HepG2 (cell line): ENCODE data around the gene ATP6V0D1. TPM values are rescaled to one million over a fixed set of nuclear protein-coding genes. Genes with fewer than 3 reads are reported as not detected.

Source experiments
- ADNP ChIP-seq: sonication (generic); formaldehyde crosslinking; IDR thresholded peaks from 2 replicates; pipeline ENCODE4 v1.4.0; 2020; ENCODE audit warnings: missing genetic modification reagents
- AKAP8 ChIP-seq: sonication (generic); formaldehyde crosslinking; IDR thresholded peaks from 2 replicates; pipeline ENCODE4 v1.5.1; 2020; ENCODE audit warnings: mild to moderate bottlenecking, missing genetic modification reagents
- MEF2D ChIP-seq: sonication (generic); formaldehyde crosslinking; IDR thresholded peaks from 2 replicates; pipeline ENCODE4 v1.5.1; 2020; ENCODE audit warnings: mild to moderate bottlenecking, missing genetic modification reagents
- MTA3 ChIP-seq: sonication (generic); formaldehyde crosslinking; IDR thresholded peaks from 2 replicates; pipeline ENCODE4 v1.4.0; 2020; ENCODE audit warnings: missing genetic modification reagents
- MXD3 ChIP-seq: IDR thresholded peaks from 2 replicates; pipeline ENCODE4 v1.6.1; 2016; ENCODE audit warnings: mild to moderate bottlenecking, missing biosample characterization, missing genetic modification reagents
- NKX3-1 ChIP-seq: sonication (generic); formaldehyde crosslinking; IDR thresholded peaks from 2 replicates; pipeline ENCODE4 v1.5.0; 2020; ENCODE audit warnings: missing genetic modification reagents
- PAXIP1 ChIP-seq: sonication (generic); formaldehyde crosslinking; conservative IDR thresholded peaks from 2 replicates; pipeline ENCODE4 v1.4.0; 2020; ENCODE audit warnings: mild to moderate bottlenecking, missing genetic modification reagents, moderate library complexity
- POGZ ChIP-seq: sonication (generic); formaldehyde crosslinking; IDR thresholded peaks from 2 replicates; pipeline ENCODE4 v1.4.0; 2020; ENCODE audit warnings: mild to moderate bottlenecking, missing genetic modification reagents
- SNAPC2 ChIP-seq: sonication (generic); formaldehyde crosslinking; IDR thresholded peaks from 2 replicates; pipeline ENCODE4 v1.8.1; 2022; ENCODE audit warnings: mild to moderate bottlenecking, missing genetic modification reagents
- WIZ ChIP-seq: sonication (generic); formaldehyde crosslinking; IDR thresholded peaks from 2 replicates; pipeline ENCODE4 v1.5.1; 2020; ENCODE audit warnings: mild to moderate bottlenecking, missing genetic modification reagents
- ZBTB33 ChIP-seq: sonication (generic); formaldehyde crosslinking; IDR thresholded peaks from 2 replicates; pipeline ENCODE4 v1.4.0; 2020; ENCODE audit warnings: missing genetic modification reagents
- ZNF430 ChIP-seq: sonication (generic); formaldehyde crosslinking; IDR thresholded peaks from 2 replicates; pipeline ENCODE4 v1.9.0; 2021; ENCODE audit warnings: mild to moderate bottlenecking, missing genetic modification reagents
- ZNF577 ChIP-seq: sonication (generic); formaldehyde crosslinking; IDR thresholded peaks from 2 replicates; pipeline ENCODE4 v1.4.0; 2020; ENCODE audit warnings: mild to moderate bottlenecking, low read depth, missing genetic modification reagents, borderline replicate concordance
- ZSCAN9 ChIP-seq: IDR thresholded peaks from 2 replicates; pipeline ENCODE4 v1.6.1; 2016; ENCODE audit warnings: borderline replicate concordance
- polyA plus RNA-seq, 8 experiments: library from polyadenylated mRNA; depleted of rRNA in 3 of 8; stranded (reverse) in 7 of 8; unstranded in 1 of 8; fragments of >200 nt; fragmentation: Illumina TruSeq in 4 of 8; extraction: Trizol in 4 of 8; gene quantifications; 2 replicates each; pipeline versions ENCODE4 v1.2.1 to v1.2.3, GENCODE V29; 2011 to 2016; ENCODE audit warnings: low read depth in 4 of 8, missing spikeins in 1 of 8, mixed read lengths in 1 of 8; ENCODE audit not compliant: insufficient read depth in 1 of 8
- total RNA-seq, 5 experiments: library from RNA; depleted of rRNA; stranded (reverse); fragments of >200 nt; fragmentation: Illumina TruSeq; extraction: Trizol; gene quantifications; 2 replicates each; pipeline ENCODE4 v1.2.3, GENCODE V29; 2016; ENCODE audit warnings: low read depth in 1 of 5
- TF ChIP-seq, protein P1 (sequence below), 2 experiments: IDR thresholded peaks; 2 replicates each; pipeline ENCODE4 v1.6.1; 2011 to 2012; ENCODE audit warnings: low read length in 2 of 2, borderline replicate concordance in 1 of 2, low read depth in 1 of 2, mild to moderate bottlenecking in 1 of 2, moderate library complexity in 1 of 2
- TF ChIP-seq, protein P2 (sequence below): fragments of 450-650 bp; IDR thresholded peaks from 2 replicates; pipeline ENCODE4 v1.6.1; 2017; ENCODE audit warnings: mild to moderate bottlenecking

The ATP6V0D1 gene
- total and polyA plus RNA-seq, 2 of the 13 experiments (the other 11 are each of a cell fraction or from before 2014, with no cell fraction given): 51.1 to 61.3 TPM

GRCh38 chr16:67480833-67481560, at the start of gene ATP6V0D1 (continued):
- peak; percentile 79 for TF ChIP-seq MXD3 (CRISPR knock-in tag)
- TF ChIP-seq MEF2D (CRISPR knock-in tag): no peak; the same call in 1 of the 2 replicates
- 0 out of 2 replicates have a peak, but pooled peaks have one; percentile 43 for TF ChIP-seq MTA3 (CRISPR knock-in tag)
- peak; percentile 62 for TF ChIP-seq ZNF430
- peak; percentile 94 for TF ChIP-seq SNAPC2 (CRISPR knock-in tag)
- TF ChIP-seq, protein P1, sequence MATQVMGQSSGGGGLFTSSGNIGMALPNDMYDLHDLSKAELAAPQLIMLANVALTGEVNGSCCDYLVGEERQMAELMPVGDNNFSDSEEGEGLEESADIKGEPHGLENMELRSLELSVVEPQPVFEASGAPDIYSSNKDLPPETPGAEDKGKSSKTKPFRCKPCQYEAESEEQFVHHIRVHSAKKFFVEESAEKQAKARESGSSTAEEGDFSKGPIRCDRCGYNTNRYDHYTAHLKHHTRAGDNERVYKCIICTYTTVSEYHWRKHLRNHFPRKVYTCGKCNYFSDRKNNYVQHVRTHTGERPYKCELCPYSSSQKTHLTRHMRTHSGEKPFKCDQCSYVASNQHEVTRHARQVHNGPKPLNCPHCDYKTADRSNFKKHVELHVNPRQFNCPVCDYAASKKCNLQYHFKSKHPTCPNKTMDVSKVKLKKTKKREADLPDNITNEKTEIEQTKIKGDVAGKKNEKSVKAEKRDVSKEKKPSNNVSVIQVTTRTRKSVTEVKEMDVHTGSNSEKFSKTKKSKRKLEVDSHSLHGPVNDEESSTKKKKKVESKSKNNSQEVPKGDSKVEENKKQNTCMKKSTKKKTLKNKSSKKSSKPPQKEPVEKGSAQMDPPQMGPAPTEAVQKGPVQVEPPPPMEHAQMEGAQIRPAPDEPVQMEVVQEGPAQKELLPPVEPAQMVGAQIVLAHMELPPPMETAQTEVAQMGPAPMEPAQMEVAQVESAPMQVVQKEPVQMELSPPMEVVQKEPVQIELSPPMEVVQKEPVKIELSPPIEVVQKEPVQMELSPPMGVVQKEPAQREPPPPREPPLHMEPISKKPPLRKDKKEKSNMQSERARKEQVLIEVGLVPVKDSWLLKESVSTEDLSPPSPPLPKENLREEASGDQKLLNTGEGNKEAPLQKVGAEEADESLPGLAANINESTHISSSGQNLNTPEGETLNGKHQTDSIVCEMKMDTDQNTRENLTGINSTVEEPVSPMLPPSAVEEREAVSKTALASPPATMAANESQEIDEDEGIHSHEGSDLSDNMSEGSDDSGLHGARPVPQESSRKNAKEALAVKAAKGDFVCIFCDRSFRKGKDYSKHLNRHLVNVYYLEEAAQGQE (IDR thresholded peaks at IDR 0.05; ENCODE audit: borderline replicate concordance in 1 of 2, low read depth in 1 of 2, low read length in 2 of 2): peak in 1 of 2 experiments; percentile 54; a peak in 1 of 4 replicates
- TF ChIP-seq ZBTB33: peak; percentile 52; the same call in 1 of the 2 replicates
- no peak for TF ChIP-seq NKX3-1 (CRISPR knock-in tag)
- TF ChIP-seq AKAP8 (CRISPR knock-in tag): peak; percentile 68; the same call in 1 of the 2 replicates
- TF ChIP-seq WIZ (CRISPR knock-in tag): peak; percentile 34; the same call in 1 of the 2 replicates
- TF ChIP-seq ADNP: no peak
- no peak; the same call in none of the 2 replicates for TF ChIP-seq PAXIP1
- TF ChIP-seq POGZ (CRISPR knock-in tag): peak; percentile 89
- peak; percentile 92 for TF ChIP-seq ZSCAN9 (CRISPR knock-in tag)
- TF ChIP-seq, protein P2, sequence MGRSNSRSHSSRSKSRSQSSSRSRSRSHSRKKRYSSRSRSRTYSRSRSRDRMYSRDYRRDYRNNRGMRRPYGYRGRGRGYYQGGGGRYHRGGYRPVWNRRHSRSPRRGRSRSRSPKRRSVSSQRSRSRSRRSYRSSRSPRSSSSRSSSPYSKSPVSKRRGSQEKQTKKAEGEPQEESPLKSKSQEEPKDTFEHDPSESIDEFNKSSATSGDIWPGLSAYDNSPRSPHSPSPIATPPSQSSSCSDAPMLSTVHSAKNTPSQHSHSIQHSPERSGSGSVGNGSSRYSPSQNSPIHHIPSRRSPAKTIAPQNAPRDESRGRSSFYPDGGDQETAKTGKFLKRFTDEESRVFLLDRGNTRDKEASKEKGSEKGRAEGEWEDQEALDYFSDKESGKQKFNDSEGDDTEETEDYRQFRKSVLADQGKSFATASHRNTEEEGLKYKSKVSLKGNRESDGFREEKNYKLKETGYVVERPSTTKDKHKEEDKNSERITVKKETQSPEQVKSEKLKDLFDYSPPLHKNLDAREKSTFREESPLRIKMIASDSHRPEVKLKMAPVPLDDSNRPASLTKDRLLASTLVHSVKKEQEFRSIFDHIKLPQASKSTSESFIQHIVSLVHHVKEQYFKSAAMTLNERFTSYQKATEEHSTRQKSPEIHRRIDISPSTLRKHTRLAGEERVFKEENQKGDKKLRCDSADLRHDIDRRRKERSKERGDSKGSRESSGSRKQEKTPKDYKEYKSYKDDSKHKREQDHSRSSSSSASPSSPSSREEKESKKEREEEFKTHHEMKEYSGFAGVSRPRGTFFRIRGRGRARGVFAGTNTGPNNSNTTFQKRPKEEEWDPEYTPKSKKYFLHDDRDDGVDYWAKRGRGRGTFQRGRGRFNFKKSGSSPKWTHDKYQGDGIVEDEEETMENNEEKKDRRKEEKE: no peak
- no peak for TF ChIP-seq ZNF577 (CRISPR knock-in tag)
